Mucosa of stomach (tissue), 1 donor: ENCODE results near the gene ALK.

Source experiments
- H3K27me3 ChIP-seq: one replicate; pipeline ENCODE4 v1.7.0; 2013; ENCODE audit warnings: mild to moderate bottlenecking, low read length; ENCODE audit not compliant: control insufficient read depth, insufficient read depth
- H3K36me3 ChIP-seq: one replicate; pipeline ENCODE4 v1.7.0; 2013; ENCODE audit warnings: low read length; ENCODE audit not compliant: control insufficient read depth, insufficient read depth
- H3K4me1 ChIP-seq: one replicate; pipeline ENCODE4 v1.7.0; 2013; ENCODE audit warnings: mild to moderate bottlenecking, low read length; ENCODE audit not compliant: control insufficient read depth, insufficient read depth
- H3K4me3 ChIP-seq: one replicate; pipeline ENCODE4 v1.7.0; 2013; ENCODE audit warnings: low read length
- H3K9ac ChIP-seq: one replicate; pipeline ENCODE4 v1.7.0; 2013; ENCODE audit warnings: mild to moderate bottlenecking, low read length, moderate library complexity
- H3K9me3 ChIP-seq: one replicate; pipeline ENCODE4 v1.7.0; 2013; ENCODE audit warnings: mild to moderate bottlenecking, low read length, moderate library complexity; ENCODE audit not compliant: control insufficient read depth
- donor health status: Pancreatic carcinoma.

Gene ALK

GRCh38 chr2:29186817-29187216 lies 734.6 kb downstream of the ALK start:
- Histone ChIP-seq H3K9ac (no peak overlapping the region), H3K4me1 (no peaks in the 10 kb centered on the region), H3K4me3 (no peak overlapping the region), H3K27me3 (no peaks in the 10 kb centered on the region), H3K9me3 (no peaks in the 10 kb centered on the region), H3K36me3 (no peaks in the 10 kb centered on the region)

- Histone ChIP-seq H3K9me3 (no peaks in the 10 kb centered on the region), H3K9ac (no peak overlapping the region), H3K4me1 (no peaks in the 10 kb centered on the region), H3K4me3 (no peak overlapping the region), H3K36me3 (no peaks in the 10 kb centered on the region), H3K27me3 (no peaks in the 10 kb centered on the region)
Observed at GRCh38 chr2:29184531-29184930, 736.9 kb downstream of the ALK start.

- H3K4me3 ChIP-seq, result no peak overlapping the region
- H3K9me3 ChIP-seq, result no peaks in the 10 kb centered on the region
- no peaks in the 10 kb centered on the region for H3K4me1 ChIP-seq
- no peak overlapping the region for H3K9ac ChIP-seq
- no peaks in the 10 kb centered on the region for H3K36me3 ChIP-seq
- H3K27me3 ChIP-seq, result no peaks in the 10 kb centered on the region
Observed at GRCh38 chr2:29182920-29183319, 738.5 kb downstream of the ALK start.

GRCh38 chr2:29182334-29182733 lies 739.1 kb downstream of the ALK start:
- Histone ChIP-seq H3K27me3 (no peaks in the 10 kb centered on the region), H3K9me3 (no peaks in the 10 kb centered on the region), H3K4me3 (no peak overlapping the region), H3K9ac (no peak overlapping the region), H3K4me1 (no peaks in the 10 kb centered on the region), H3K36me3 (no peaks in the 10 kb centered on the region)

- no peaks in the 10 kb centered on the region for H3K36me3 ChIP-seq
- no peak overlapping the region for H3K4me3 ChIP-seq
- no peak overlapping the region for H3K9ac ChIP-seq
- H3K9me3 ChIP-seq, result no peaks in the 10 kb centered on the region
- H3K4me1 ChIP-seq, result no peaks in the 10 kb centered on the region
- no peaks in the 10 kb centered on the region for H3K27me3 ChIP-seq
Observed at GRCh38 chr2:29175338-29175737, 746.0 kb downstream of the ALK start.

- H3K36me3 ChIP-seq, result no peaks in the 10 kb centered on the region
- H3K9ac ChIP-seq, result no peak overlapping the region
- no peaks in the 10 kb centered on the region for H3K9me3 ChIP-seq
- no peak overlapping the region for H3K4me3 ChIP-seq
- H3K27me3 ChIP-seq, result no peaks in the 10 kb centered on the region
- H3K4me1 ChIP-seq, result no peaks in the 10 kb centered on the region
Observed at GRCh38 chr2:29174937-29175336, 746.4 kb downstream of the ALK start.

GRCh38 chr2:29166242-29167039 lies 754.9 kb downstream of the ALK start:
- Histone ChIP-seq H3K9ac (no peak overlapping the region), H3K4me3 (no peak overlapping the region), H3K9me3 (no peaks in the 10 kb centered on the region), H3K4me1 (no peaks in the 10 kb centered on the region), H3K27me3 (no peaks in the 10 kb centered on the region), H3K36me3 (no peaks in the 10 kb centered on the region)

GRCh38 chr2:29165362-29166241 lies 755.8 kb downstream of the ALK start:
- H3K9me3 ChIP-seq, result no peaks in the 10 kb centered on the region
- no peaks in the 10 kb centered on the region for H3K4me1 ChIP-seq
- H3K27me3 ChIP-seq, result no peaks in the 10 kb centered on the region
- H3K4me3 ChIP-seq, result no peak overlapping the region
- no peak overlapping the region for H3K9ac ChIP-seq
- H3K36me3 ChIP-seq, result no peaks in the 10 kb centered on the region

- no peak overlapping the region for H3K4me3 ChIP-seq
- no peaks in the 10 kb centered on the region for H3K36me3 ChIP-seq
- no peaks in the 10 kb centered on the region for H3K4me1 ChIP-seq
- H3K9me3 ChIP-seq, result no peaks in the 10 kb centered on the region
- H3K9ac ChIP-seq, result no peak overlapping the region
- H3K27me3 ChIP-seq, result no peaks in the 10 kb centered on the region
Observed at GRCh38 chr2:29164091-29164846, 757.1 kb downstream of the ALK start.

GRCh38 chr2:29162204-29162928 lies 759.0 kb downstream of the ALK start:
- Histone ChIP-seq H3K4me1 (no peaks in the 10 kb centered on the region), H3K9me3 (no peaks in the 10 kb centered on the region), H3K27me3 (no peaks in the 10 kb centered on the region), H3K36me3 (no peaks in the 10 kb centered on the region), H3K9ac (no peak overlapping the region), H3K4me3 (no peak overlapping the region)

- Histone ChIP-seq H3K27me3 (no peaks in the 10 kb centered on the region), H3K36me3 (no peaks in the 10 kb centered on the region), H3K4me1 (no peaks in the 10 kb centered on the region), H3K4me3 (no peak overlapping the region), H3K9ac (no peak overlapping the region), H3K9me3 (no peaks in the 10 kb centered on the region)
Observed at GRCh38 chr2:29160184-29160583, 761.2 kb downstream of the ALK start.
